Measurements from ENCODE around the gene ANO3.
"Not testable (repeated sequence)": the region's sequence is repeated elsewhere in the genome, so short reads cannot be mapped to it uniquely, and the experiment has no call there.

DNA sequence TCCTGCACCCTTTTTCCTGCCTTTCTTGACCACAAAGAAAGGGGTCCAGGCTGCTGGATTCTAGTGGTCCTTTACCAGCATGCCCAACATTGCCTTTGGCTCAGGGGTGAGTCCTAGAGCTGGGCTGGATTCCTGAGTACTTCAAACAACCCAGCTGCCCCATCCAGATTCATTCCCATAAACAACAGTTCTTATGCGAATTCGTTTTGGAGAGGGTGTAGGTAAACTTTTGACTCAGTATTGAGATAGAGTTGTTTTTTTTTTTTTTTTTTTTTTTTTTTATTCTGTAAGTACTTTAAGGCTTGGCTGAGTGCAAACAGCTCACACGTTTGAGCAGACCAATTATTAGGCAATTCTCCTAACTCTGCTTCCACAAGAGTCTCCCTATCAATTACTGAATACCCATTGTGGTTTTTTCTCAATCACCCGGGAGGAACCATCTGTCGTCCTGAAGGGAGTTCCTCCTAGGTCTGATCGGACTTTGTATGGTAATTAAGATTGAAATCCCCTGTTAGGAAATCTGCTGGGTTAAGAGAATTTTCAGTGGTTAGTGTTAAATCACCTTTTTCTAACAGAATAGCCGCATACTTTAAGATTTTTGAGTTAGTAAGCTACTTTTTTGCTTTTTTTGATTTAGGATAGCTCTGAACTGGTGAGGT, 263.4 kb downstream of the ANO3 start:
- TF ChIP-seq EZH2phosphoT487 (IDR thresholded peaks at IDR 0.05; ENCODE audit: insufficient read depth, low read depth); EZH2 (IDR thresholded peaks at IDR 0.05; ENCODE audit: insufficient read depth, poor library complexity, severe bottlenecking): not testable (repeated sequence)

Data from GM23248 (cell line).